HG03280 (cell line): ENCODE results near the gene IGFBP7.

Source experiments
- ATAC-seq: cut with Tn5 transposase; IDR thresholded peaks from one replicate; pipeline ENCODE4 v1.9.1; 2021; ENCODE audit warnings: mild to moderate bottlenecking, moderate library complexity; ENCODE audit not compliant: unreplicated experiment

IGFBP7 gene

GRCh38 chr4:57109847-57110639 lies at the start of gene IGFBP7:
TSS of gene IGFBP7 (minus strand) at chr4:57110385. CDS start at chr4:57110351, 34 bp downstream.
- ATAC-seq, result no peak

GRCh38 chr4:57159866-57160265 lies 49.7 kb upstream of the IGFBP7 start:
- no peak for ATAC-seq

GRCh38 chr4:57158762-57159161 lies 48.6 kb upstream of the IGFBP7 start:
- no peak for ATAC-seq

- no peak for ATAC-seq
Observed at GRCh38 chr4:57158221-57158620, 48.0 kb upstream of the IGFBP7 start.

- no peak for ATAC-seq
Observed at GRCh38 chr4:57157596-57158137, 47.5 kb upstream of the IGFBP7 start.

- no peak for ATAC-seq
Observed at GRCh38 chr4:57156242-57156990, 46.2 kb upstream of the IGFBP7 start.

- no peak for ATAC-seq
Observed at GRCh38 chr4:57154926-57155325, 44.7 kb upstream of the IGFBP7 start.

GRCh38 chr4:57154191-57154590 lies 44.0 kb upstream of the IGFBP7 start:
- no peak for ATAC-seq

GRCh38 chr4:57153207-57153606 lies 43.0 kb upstream of the IGFBP7 start:
- ATAC-seq, result no peak

GRCh38 chr4:57151481-57151880 lies 41.3 kb upstream of the IGFBP7 start:
- ATAC-seq, result no peak

- ATAC-seq, result no peak
Observed at GRCh38 chr4:57149833-57150232, 39.6 kb upstream of the IGFBP7 start.

- ATAC-seq, result no peak
Observed at GRCh38 chr4:57148831-57149505, 38.8 kb upstream of the IGFBP7 start.

- ATAC-seq, result no peak
Observed at GRCh38 chr4:57148177-57148576, 38.0 kb upstream of the IGFBP7 start.

GRCh38 chr4:57147335-57148060 lies 37.3 kb upstream of the IGFBP7 start:
- ATAC-seq, result no peak

GRCh38 chr4:57146444-57146843 lies 36.3 kb upstream of the IGFBP7 start:
- ATAC-seq, result no peak

GRCh38 chr4:57144466-57144865 lies 34.3 kb upstream of the IGFBP7 start:
- no peak for ATAC-seq

- ATAC-seq, result no peak
Observed at GRCh38 chr4:57139783-57140182, 29.6 kb upstream of the IGFBP7 start.

- no peak for ATAC-seq
Observed at GRCh38 chr4:57137261-57137660, 27.1 kb upstream of the IGFBP7 start.

GRCh38 chr4:57136281-57136680 lies 26.1 kb upstream of the IGFBP7 start:
- ATAC-seq, result no peak

GRCh38 chr4:57132743-57133137 lies 22.6 kb upstream of the IGFBP7 start:
- ATAC-seq, result no peak
